Vagina (tissue), 2 donors: ENCODE data around the gene MAST4. TPM values are rescaled to one million over a fixed set of nuclear protein-coding genes. Genes with fewer than 3 reads are reported as not detected.

Experiments used
- DNase-seq, 2 donors: peaks; one replicate each; pipeline ENCODE4 v3.0.0-alpha.2; 2017; ENCODE audit errors: extremely low spot score in 2 of 2
- H3K27ac ChIP-seq: fragments of 200-600 bp; sonication (generic); one replicate; pipeline ENCODE4 v1.5.1; 2019
- H3K27me3 ChIP-seq: fragments of 200-600 bp; sonication (generic); one replicate; pipeline ENCODE4 v1.5.1; 2019
- H3K36me3 ChIP-seq, 2 donors: fragments of 200-600 bp; sonication (generic); one replicate each; pipeline ENCODE4 v1.5.1; 2017 to 2019
- H3K4me1 ChIP-seq: fragments of 200-600 bp; sonication (generic); one replicate; pipeline ENCODE4 v1.5.1; 2019
- H3K4me3 ChIP-seq, 2 donors: fragments of 200-600 bp; sonication (generic); 1 replicate in 1 of 2; 2 replicates in 1 of 2; pipeline ENCODE4 v1.5.1; 2016 to 2019
- H3K9me3 ChIP-seq: fragments of 200-600 bp; sonication (generic); one replicate; pipeline ENCODE4 v1.5.1; 2019
- POLR2A ChIP-seq, 2 donors: fragments of 450-650 bp; IDR thresholded peaks; one replicate each; pipeline ENCODE4 v1.6.1; 2017; ENCODE audit warnings: antibody characterized with exemption in 2 of 2, mild to moderate bottlenecking in 2 of 2, moderate library complexity in 2 of 2
- POLR2AphosphoS5 ChIP-seq, 2 donors: sonication (generic); formaldehyde crosslinking; IDR thresholded peaks; one replicate each; pipeline ENCODE4 v1.9.0; 2017; ENCODE audit warnings: antibody characterized with exemption in 2 of 2, mild to moderate bottlenecking in 2 of 2, low read depth in 1 of 2; ENCODE audit not compliant: insufficient read depth in 1 of 2
- intact Hi-C: fragments of 100-400 bp; cut with DNase I; formaldehyde crosslinking; loops from one replicate; pipeline ENCODE4 v1.15.1; 2023
- total RNA-seq: library from RNA; depleted of rRNA; stranded (reverse); fragments of >200 nt; gene quantifications from one replicate; pipeline ENCODE4 v1.2.3, GENCODE V29; 2016
- TF ChIP-seq, protein P1 (sequence below), 3 experiments: fragments of 450-650 bp in 2 of 3; fragments of 200-600 bp in 1 of 3; sonication (generic) in 1 of 3; IDR thresholded peaks; one replicate each; pipeline ENCODE4 v1.5.1; 2017 to 2019; ENCODE audit warnings: antibody characterized with exemption in 3 of 3, mild to moderate bottlenecking in 2 of 3, moderate library complexity in 2 of 3

MAST4 gene
- total RNA-seq, 1 donor from 2014 or later = 85.9 TPM

- H3K36me3 ChIP-seq = no peaks in the 10 kb centered on the region
- H3K27ac ChIP-seq = no peak overlapping the region
- H3K27me3 ChIP-seq = no peaks in the 10 kb centered on the region
- intact Hi-C loops = no loop called here
- H3K9me3 ChIP-seq = no peaks in the 10 kb centered on the region
- no peak overlapping the region for H3K4me3 ChIP-seq
- TF ChIP-seq POLR2AphosphoS5 (IDR thresholded peaks at IDR 0.05; ENCODE audit: insufficient read depth in 1 of 2, low read depth in 1 of 2) (no peak), POLR2A (IDR thresholded peaks at IDR 0.05) (no peak)
- TF ChIP-seq, protein P1, sequence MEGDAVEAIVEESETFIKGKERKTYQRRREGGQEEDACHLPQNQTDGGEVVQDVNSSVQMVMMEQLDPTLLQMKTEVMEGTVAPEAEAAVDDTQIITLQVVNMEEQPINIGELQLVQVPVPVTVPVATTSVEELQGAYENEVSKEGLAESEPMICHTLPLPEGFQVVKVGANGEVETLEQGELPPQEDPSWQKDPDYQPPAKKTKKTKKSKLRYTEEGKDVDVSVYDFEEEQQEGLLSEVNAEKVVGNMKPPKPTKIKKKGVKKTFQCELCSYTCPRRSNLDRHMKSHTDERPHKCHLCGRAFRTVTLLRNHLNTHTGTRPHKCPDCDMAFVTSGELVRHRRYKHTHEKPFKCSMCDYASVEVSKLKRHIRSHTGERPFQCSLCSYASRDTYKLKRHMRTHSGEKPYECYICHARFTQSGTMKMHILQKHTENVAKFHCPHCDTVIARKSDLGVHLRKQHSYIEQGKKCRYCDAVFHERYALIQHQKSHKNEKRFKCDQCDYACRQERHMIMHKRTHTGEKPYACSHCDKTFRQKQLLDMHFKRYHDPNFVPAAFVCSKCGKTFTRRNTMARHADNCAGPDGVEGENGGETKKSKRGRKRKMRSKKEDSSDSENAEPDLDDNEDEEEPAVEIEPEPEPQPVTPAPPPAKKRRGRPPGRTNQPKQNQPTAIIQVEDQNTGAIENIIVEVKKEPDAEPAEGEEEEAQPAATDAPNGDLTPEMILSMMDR (IDR thresholded peaks at IDR 0.05) = no peak
- peaks cover 6% of the 10 kb centered on the region for H3K4me1 ChIP-seq
- DNase-seq = no peak
Measured at GRCh38 chr5:66991746-66992145, 395.6 kb downstream of the MAST4 start.

DNA sequence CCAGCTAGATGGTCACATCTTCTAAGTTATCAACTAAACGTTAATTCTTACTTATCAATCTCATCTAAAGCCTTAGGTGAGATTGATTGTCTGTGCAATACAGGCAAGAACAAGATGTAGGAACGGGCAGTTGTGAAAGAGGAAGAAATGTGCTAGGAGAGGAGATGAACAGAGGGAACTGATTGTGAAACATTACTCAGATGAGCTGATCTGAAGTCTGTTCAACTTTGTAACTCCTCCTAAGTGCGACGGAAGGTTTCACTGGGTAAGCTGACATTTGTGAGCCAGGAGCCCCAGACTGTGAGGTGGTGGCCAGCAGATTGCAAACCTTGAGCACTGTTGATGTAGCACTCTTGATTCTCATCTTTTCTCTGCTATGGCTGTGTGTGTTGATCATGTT is 396.4 kb downstream of the MAST4 start:
- peaks cover 2% of the 10 kb centered on the region for H3K4me1 ChIP-seq
- no peaks in the 10 kb centered on the region for H3K9me3 ChIP-seq
- no peaks in the 10 kb centered on the region for H3K36me3 ChIP-seq
- TF ChIP-seq POLR2A (IDR thresholded peaks at IDR 0.05) (no peak), POLR2AphosphoS5 (IDR thresholded peaks at IDR 0.05; ENCODE audit: insufficient read depth in 1 of 2, low read depth in 1 of 2) (no peak)
- H3K27me3 ChIP-seq = no peaks in the 10 kb centered on the region
- H3K4me3 ChIP-seq = no peak overlapping the region
- intact Hi-C loops = no loop called here
- no peak for DNase-seq
- no peak overlapping the region for H3K27ac ChIP-seq

DNA sequence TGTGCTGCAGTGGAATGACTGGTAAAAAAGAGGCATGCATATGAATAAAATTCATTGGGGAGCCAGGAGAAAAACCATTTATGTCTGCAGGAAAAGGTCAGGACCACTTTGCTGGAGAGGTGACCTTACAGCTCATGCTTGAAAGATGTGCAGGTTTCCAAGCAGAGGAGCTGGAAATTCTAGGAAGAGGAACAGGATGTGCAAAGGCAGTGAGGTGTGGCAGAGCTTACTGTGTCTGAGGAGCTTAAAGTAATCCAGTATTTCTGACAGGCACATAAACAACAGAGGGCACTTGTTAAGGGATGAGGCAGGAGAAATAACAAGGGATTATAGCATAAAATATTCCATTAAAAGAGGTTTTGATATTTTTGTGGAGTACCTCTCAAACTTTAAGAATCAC is 397.3 kb downstream of the MAST4 start:
- Histone ChIP-seq H3K4me3 (no peak overlapping the region), H3K4me1 (no peaks in the 10 kb centered on the region), H3K27me3 (no peaks in the 10 kb centered on the region), H3K27ac (no peak overlapping the region), H3K36me3 (no peaks in the 10 kb centered on the region), H3K9me3 (no peaks in the 10 kb centered on the region)
- intact Hi-C loops = no loop called here
- no peak for DNase-seq
- no peak for TF ChIP-seq POLR2A (IDR thresholded peaks at IDR 0.05)
- TF ChIP-seq POLR2AphosphoS5 (IDR thresholded peaks at IDR 0.05; ENCODE audit: insufficient read depth in 1 of 2, low read depth in 1 of 2) = peak in 1 of 2 donors; percentile 49

DNA sequence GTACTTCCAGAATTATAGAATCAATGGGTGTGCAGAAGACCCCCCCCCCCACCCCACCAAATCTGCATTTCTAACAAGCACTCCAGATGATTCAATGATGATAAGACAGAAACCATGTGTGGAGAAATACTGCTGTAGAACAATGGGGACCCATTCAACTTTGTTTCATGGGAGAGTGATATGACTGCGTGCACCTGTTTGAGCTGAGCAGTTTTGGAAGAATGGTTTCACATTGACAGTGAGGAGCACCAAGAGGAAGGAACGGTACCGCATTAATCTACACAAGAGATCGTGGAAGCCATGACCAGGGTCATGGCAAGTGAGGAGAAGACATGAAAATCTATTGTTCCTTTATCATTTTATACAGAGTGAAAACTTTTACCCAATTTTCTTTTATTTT is 397.7 kb downstream of the MAST4 start:
- Histone ChIP-seq H3K4me1 (no peaks in the 10 kb centered on the region), H3K9me3 (no peaks in the 10 kb centered on the region), H3K27ac (no peak overlapping the region), H3K4me3 (no peak overlapping the region), H3K27me3 (no peaks in the 10 kb centered on the region), H3K36me3 (no peaks in the 10 kb centered on the region)
- intact Hi-C loops = no loop called here
- DNase-seq = no peak
- no peak for TF ChIP-seq POLR2A (IDR thresholded peaks at IDR 0.05)
- TF ChIP-seq POLR2AphosphoS5 (IDR thresholded peaks at IDR 0.05; ENCODE audit: insufficient read depth in 1 of 2, low read depth in 1 of 2) = no peak
- TF ChIP-seq, protein P1 (IDR thresholded peaks at IDR 0.05) = no peak

DNA sequence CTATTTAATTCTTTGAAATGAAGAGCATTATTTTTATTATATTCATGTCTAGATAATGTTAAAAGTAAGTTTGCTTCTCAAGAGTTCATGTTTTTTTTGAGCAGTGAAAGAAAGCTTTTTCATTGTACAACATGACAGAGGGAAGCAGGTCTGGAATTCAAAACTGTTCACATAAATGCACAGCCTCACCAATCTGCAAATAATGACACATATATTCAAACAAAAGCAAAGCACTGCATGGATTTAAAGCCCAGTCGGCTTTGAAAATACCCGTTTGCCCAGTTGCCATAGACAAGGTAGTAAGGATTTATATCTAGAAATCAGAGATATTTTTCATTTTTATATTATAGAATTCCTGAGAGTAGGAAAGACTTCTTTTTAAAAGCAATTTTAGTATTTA is 398.6 kb downstream of the MAST4 start:
- DNase-seq = no peak
- Histone ChIP-seq H3K36me3 (no peaks in the 10 kb centered on the region), H3K27ac (no peak overlapping the region), H3K9me3 (no peaks in the 10 kb centered on the region), H3K4me1 (no peaks in the 10 kb centered on the region), H3K27me3 (no peaks in the 10 kb centered on the region), H3K4me3 (no peak overlapping the region)
- no peak for TF ChIP-seq POLR2AphosphoS5 (IDR thresholded peaks at IDR 0.05; ENCODE audit: insufficient read depth in 1 of 2, low read depth in 1 of 2)
- TF ChIP-seq POLR2A (IDR thresholded peaks at IDR 0.05) = no peak
- TF ChIP-seq, protein P1 (IDR thresholded peaks at IDR 0.05) = no peak
- intact Hi-C loops = no loop called here

- H3K27ac ChIP-seq = no peak overlapping the region
- H3K9me3 ChIP-seq = no peaks in the 10 kb centered on the region
- H3K4me3 ChIP-seq = no peak overlapping the region
- no peak for DNase-seq
- H3K4me1 ChIP-seq = peaks cover 11% of the 10 kb centered on the region
- TF ChIP-seq, protein P1 (IDR thresholded peaks at IDR 0.05) = no peak
- TF ChIP-seq POLR2AphosphoS5 (IDR thresholded peaks at IDR 0.05; ENCODE audit: insufficient read depth in 1 of 2, low read depth in 1 of 2) (peak in 1 of 2 donors; percentile 60), POLR2A (IDR thresholded peaks at IDR 0.05) (no peak)
- H3K27me3 ChIP-seq = no peaks in the 10 kb centered on the region
- H3K36me3 ChIP-seq = no peaks in the 10 kb centered on the region
- intact Hi-C loops = loop anchor here (10.0 kb wide), 1 partner anchor 154 kb away; no protein-coding TSS in a partner anchor
Measured at GRCh38 chr5:67000794-67001475, 404.7 kb downstream of the MAST4 start.
